Heart right ventricle (tissue), 16 donors: ENCODE data around the gene SESTD1. TPM values are rescaled to one million over a fixed set of nuclear protein-coding genes. Genes with fewer than 3 reads are reported as not detected.
"Not testable (repeated sequence)": the region's sequence is repeated elsewhere in the genome, so short reads cannot be mapped to it uniquely, and the experiment has no call there.

Experiments used
- ATAC-seq, 8 donors: fragments of 200-7000 bp; cut with Tn5 transposase; one replicate each; pipeline ENCODE4 v1.9.1; 2020; ENCODE audit warnings: mild to moderate bottlenecking in 8 of 8, moderate library complexity in 8 of 8, moderate number of reproducible peaks in 1 of 8
- DNase-seq, 2 donors: peaks; one replicate each; pipeline ENCODE4 v3.0.0-alpha.2; 2020
- H3K27ac ChIP-seq, 10 donors: fragments of 200-600 bp; sonication (generic) in 2 of 10; one replicate each; pipeline versions ENCODE4 v1.5.0 to v1.8.0; 2020 to 2022; ENCODE audit warnings: mild to moderate bottlenecking in 3 of 10
- H3K27me3 ChIP-seq, 7 donors: fragments of 200-600 bp; one replicate each; pipeline ENCODE4 v1.8.0; 2021 to 2022; ENCODE audit warnings: mild to moderate bottlenecking in 2 of 7
- H3K36me3 ChIP-seq, 9 donors: fragments of 200-600 bp; sonication (generic) in 1 of 9; one replicate each; pipeline versions ENCODE4 v1.5.0 to v1.8.0; 2020 to 2022; ENCODE audit warnings: mild to moderate bottlenecking in 2 of 9
- H3K4me1 ChIP-seq, 9 donors: fragments of 200-600 bp; sonication (generic) in 1 of 9; one replicate each; pipeline versions ENCODE4 v1.5.0 to v1.8.0; 2020 to 2022; ENCODE audit warnings: mild to moderate bottlenecking in 4 of 9
- H3K4me3 ChIP-seq, 10 donors: fragments of 200-600 bp; sonication (generic) in 2 of 10; one replicate each; pipeline versions ENCODE4 v1.5.0 to v1.8.0; 2020 to 2022; ENCODE audit warnings: mild to moderate bottlenecking in 7 of 10, moderate library complexity in 2 of 10
- H3K9me3 ChIP-seq, 11 donors: fragments of 200-600 bp in 10 of 11; sonication (generic) in 2 of 11; one replicate each; pipeline versions ENCODE4 v1.5.0 to v1.8.0; 2013 to 2022; ENCODE audit warnings: mild to moderate bottlenecking in 2 of 11, control low read depth in 1 of 11, moderate library complexity in 1 of 11
- WGBS, 2 donors: extraction: QIAGEN DNeasy Blood & Tissue Kit; methylation state at CpG; one replicate each; pipeline ENCODE4 v1.1.7; 2013; ENCODE audit warnings: inconsistent platforms in 1 of 2; 5-methylcytosine and 5-hydroxymethylcytosine counted together
- intact Hi-C, 10 donors: fragments of 100-400 bp; cut with DNase I; formaldehyde crosslinking; loops; one replicate each; pipeline versions ENCODE4 v1.11.1 to v1.14.2; 2022
- polyA plus RNA-seq, 2 donors: library from polyadenylated mRNA; stranded (reverse); fragments of 200-250 nt; gene quantifications; one replicate each; pipeline ENCODE4 v1.2.3, GENCODE V29; 2013
- total RNA-seq, 10 donors: library from RNA; stranded (reverse); fragmentation: NEBNext Ultra II Directional in 3 of 10; extraction: Animal tissue kit (Norgen Biotek cat#: 25700) in 3 of 10; gene quantifications; one replicate each; pipeline versions ENCODE4 v1.2.1 to v1.2.4, GENCODE V29; 2021 to 2023
- TF ChIP-seq, protein P1 (sequence below), 9 donors: fragments of 200-600 bp; sonication (generic) in 2 of 9; IDR thresholded peaks; one replicate each; pipeline versions ENCODE4 v1.5.0 to v1.8.0; 2021 to 2022; ENCODE audit warnings: antibody characterized with exemption in 9 of 9, mild to moderate bottlenecking in 5 of 9, moderate library complexity in 1 of 9
- donor health status: Arrhythmogenic right ventricular cardiomyopathy.
- donor health status: ischemic (EF 13 %, LVEDD 7.1; RV severe dilation, severe dysfunction).
- donor health status: healthy with polysubstance abuse.
- donor health status: DM: no; HTN: yes; CAD: no.
- donor health status: DM: no; HTN: no; CAD: no.
- donor health status: ischemic (EF 25% LVEDD 6.9; RV normal size, moderate dysfunction).
- donor health status: ischemic (EF 25% LVEDD 5.7; RV mildly dilated, moderate dysfunction).
- donor health status: healthy.
- donor health status: DM: yes; HTN: yes; CAD: no.
- donor health status: Ischemic cardiomyopathy.
- donor health status: ischemic (EF 35%, LVEDD 5.7; RV mildly dilated, moderate dysfunction).
- donor health status: nonischemic (EF 11% LVEDD 7.7; RV severe dilation, severe dysfunction).
- donor health status: DM: yes; HTN: yes; CAD: no.
- donor health status: PGD.
- donor health status: ischemic (EF 29% LVEDD 5.4; RV normal size, mild dysfunction).
- donor health status: nonischemic (EF 23%, LVEDD 6.1; RV moderate dilation, normal function).

Gene SESTD1
- total and polyA plus RNA-seq, 12 donors: 6.0 to 41.7 (median 33.5) TPM

DNA sequence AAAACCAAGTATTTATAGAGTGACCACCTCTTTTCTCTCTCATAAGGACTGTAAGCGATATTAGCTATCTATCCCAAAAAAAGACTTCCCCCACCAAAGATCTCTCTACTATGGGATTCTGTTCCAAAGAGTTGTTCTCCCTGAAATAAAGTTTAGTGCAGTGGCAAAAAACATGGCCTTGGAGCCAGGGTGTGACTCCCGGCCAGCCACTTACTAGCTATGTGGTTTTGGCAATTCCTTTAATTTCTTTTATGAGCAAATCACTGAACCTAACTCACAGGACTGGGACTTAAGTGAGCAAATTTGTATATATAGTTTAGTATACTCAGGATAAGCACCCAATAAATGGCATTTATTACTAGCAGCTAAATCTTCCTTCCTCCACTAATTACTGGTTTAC lies 42.6 kb downstream of the SESTD1 start:
- Histone ChIP-seq H3K27me3 (no peaks in the 10 kb centered on the region), H3K36me3 (no peaks in the 10 kb centered on the region), H3K4me3 (no peak overlapping the region), H3K9me3 (peaks cover 0 to 6% (median 0%) of the 10 kb centered on the region in 11 donors), H3K4me1 (peaks cover 0 to 64% (median 26%) of the 10 kb centered on the region in 9 donors), H3K27ac (no peak overlapping the region)
- 90 to 95% methylated on average over 2 of the region's 2 CpGs for WGBS, 2 donors
- DNase-seq (no peak), ATAC-seq (no peak)
- TF ChIP-seq, protein P1, sequence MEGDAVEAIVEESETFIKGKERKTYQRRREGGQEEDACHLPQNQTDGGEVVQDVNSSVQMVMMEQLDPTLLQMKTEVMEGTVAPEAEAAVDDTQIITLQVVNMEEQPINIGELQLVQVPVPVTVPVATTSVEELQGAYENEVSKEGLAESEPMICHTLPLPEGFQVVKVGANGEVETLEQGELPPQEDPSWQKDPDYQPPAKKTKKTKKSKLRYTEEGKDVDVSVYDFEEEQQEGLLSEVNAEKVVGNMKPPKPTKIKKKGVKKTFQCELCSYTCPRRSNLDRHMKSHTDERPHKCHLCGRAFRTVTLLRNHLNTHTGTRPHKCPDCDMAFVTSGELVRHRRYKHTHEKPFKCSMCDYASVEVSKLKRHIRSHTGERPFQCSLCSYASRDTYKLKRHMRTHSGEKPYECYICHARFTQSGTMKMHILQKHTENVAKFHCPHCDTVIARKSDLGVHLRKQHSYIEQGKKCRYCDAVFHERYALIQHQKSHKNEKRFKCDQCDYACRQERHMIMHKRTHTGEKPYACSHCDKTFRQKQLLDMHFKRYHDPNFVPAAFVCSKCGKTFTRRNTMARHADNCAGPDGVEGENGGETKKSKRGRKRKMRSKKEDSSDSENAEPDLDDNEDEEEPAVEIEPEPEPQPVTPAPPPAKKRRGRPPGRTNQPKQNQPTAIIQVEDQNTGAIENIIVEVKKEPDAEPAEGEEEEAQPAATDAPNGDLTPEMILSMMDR (IDR thresholded peaks at IDR 0.05): no peak
- intact Hi-C loops: loop anchor here in 8 of 10 donors (5.0 to 10.0 kb wide), 5 partner anchors 120 to 223 kb away; no protein-coding TSS in a partner anchor

DNA sequence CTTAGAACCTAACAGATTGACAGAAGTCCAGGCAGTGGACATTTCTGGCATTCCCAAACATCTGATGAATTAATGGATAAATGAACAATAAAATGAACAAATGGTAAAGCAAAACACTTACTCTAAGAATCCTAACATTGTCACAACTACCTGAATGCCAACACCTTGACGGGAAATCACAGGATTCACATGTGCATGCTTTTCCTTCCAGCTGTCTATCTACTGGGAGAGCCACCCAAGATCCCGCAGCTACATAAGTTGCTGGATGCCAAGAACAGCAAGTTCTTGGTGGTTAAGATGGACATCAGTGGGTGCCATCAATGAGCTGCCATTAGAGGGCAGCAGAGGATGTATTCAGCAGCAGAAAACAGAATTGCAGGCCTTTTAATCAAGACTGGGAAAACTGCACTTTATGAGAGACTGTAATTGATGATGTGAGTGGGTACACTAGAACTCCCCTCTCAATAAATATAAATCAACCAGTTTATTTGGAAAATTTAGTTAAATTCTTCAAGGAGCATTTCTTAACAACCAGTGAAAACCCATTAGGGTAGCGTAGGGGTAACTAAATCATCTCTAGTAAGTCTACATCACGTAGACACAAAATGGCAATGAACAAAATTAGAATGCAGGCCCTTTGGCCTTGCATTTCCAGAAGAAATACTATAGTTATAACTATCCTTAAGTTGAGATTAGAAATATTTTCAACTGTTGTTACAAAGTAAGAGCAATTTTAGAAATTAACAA lies 45.6 kb downstream of the SESTD1 start:
- DNase-seq (peak; percentile 33 to 69), ATAC-seq (peak; percentile 65 to 95 (median 88))
- Histone ChIP-seq H3K4me1 (peaks cover 0 to 36% (median 13%) of the 10 kb centered on the region in 9 donors), H3K27me3 (no peaks in the 10 kb centered on the region), H3K36me3 (no peaks in the 10 kb centered on the region), H3K27ac (no peak overlapping the region), H3K9me3 (peaks cover 0 to 20% (median 0%) of the 10 kb centered on the region in 11 donors), H3K4me3 (no peak overlapping the region)
- intact Hi-C loops: loop anchor here in 5 of 10 donors (2.0 to 10.0 kb wide), 4 partner anchors 46 to 222 kb away; partner anchors contain the start of gene SESTD1 (in 1 of the 5)
- 50 to 60% methylated on average over 4 of the region's 4 CpGs for WGBS, 2 donors
- TF ChIP-seq, protein P1 (IDR thresholded peaks at IDR 0.05): peak; percentile 76 to 97 (median 89)

DNA sequence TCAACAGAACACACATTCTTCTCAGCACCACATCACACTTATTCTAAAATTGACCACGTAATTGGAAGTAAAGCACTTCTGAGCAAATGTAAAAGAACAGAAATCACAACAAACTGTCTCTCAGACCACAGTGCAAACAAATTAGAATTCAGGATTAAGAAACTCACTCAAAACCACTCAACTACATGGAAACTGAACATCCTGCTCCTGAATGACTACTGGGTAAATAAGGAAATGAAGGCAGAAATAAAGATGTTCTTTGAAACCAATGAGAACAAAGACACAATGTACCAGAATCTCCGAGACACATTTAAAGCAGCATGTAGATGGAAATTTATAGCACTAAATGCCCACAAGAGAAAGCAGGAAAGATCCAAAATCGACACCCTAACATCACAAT lies 50.0 kb downstream of the SESTD1 start:
- H3K4me1 ChIP-seq: peaks cover 0 to 15% (median 8%) of the 10 kb centered on the region in 9 donors
- WGBS, 2 donors: 93 to 96% methylated on average over 3 of the region's 3 CpGs
- not testable (repeated sequence) for H3K4me3 ChIP-seq, H3K27me3 ChIP-seq, H3K36me3 ChIP-seq, DNase-seq, H3K27ac ChIP-seq, ATAC-seq
- intact Hi-C loops: loop anchor here in 5 of 10 donors (5.0 to 10.0 kb wide), 3 partner anchors 50 to 200 kb away; partner anchors contain the start of gene SESTD1 (in 1 of the 5)
- H3K9me3 ChIP-seq: peaks cover 0 to 54% (median 0%) of the 10 kb centered on the region in 11 donors

DNA sequence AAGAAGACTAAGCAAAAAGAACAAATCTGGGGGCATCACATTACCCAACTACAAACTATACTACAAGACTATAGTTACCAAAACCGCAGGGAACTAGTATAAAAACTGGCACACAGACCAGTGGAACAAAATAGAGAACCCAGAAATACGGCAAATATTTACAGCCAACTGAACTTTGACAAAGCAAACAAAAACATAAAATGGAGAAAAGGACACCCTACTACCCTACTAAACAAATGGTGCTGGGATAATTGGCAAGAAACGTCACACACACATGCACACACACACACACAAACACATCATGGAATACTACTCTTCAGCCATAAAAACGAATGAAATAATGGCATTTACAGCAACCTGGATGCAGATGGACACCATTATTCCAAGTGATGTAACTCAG lies 53.3 kb downstream of the SESTD1 start:
- 88 to 94% methylated on average over 4 of the region's 4 CpGs for WGBS, 2 donors
- TF ChIP-seq, protein P1 (IDR thresholded peaks at IDR 0.05): no peak
- no peaks in the 10 kb centered on the region for H3K4me1 ChIP-seq
- H3K4me3 ChIP-seq: no peak overlapping the region
- no peak for ATAC-seq
- H3K36me3 ChIP-seq: no peaks in the 10 kb centered on the region
- DNase-seq: no peak
- no peak overlapping the region for H3K27ac ChIP-seq
- intact Hi-C loops: loop anchor here in 3 of 10 donors (10.0 kb wide), 2 partner anchors 53 to 203 kb away; partner anchors contain the start of gene SESTD1 (in 1 of the 3)
- no peaks in the 10 kb centered on the region for H3K27me3 ChIP-seq
- H3K9me3 ChIP-seq: peaks cover 0 to 83% (median 0%) of the 10 kb centered on the region in 11 donors

DNA sequence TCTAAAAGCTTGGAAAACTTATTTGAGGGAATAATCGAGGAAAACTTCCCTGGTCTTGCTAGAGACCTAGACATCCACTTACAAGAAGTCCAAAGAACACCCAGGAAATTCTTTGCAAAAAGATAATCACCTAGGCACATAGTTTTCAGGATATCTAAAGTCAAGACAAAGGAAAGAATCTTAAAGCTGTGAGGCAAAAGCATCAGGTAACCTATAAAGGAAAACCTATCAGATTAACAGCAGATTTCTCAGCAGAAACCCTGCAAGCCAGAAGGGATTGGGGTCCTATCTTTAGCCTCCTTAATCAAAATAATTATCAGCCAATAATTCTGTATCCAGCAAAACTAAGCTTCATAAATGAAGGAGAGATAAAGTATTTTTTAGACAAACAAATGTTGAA lies 56.4 kb downstream of the SESTD1 start:
- H3K4me1 ChIP-seq, H3K27me3 ChIP-seq, H3K27ac ChIP-seq, H3K36me3 ChIP-seq, H3K4me3 ChIP-seq, DNase-seq, intact Hi-C loops, ATAC-seq: not testable (repeated sequence)
- peaks cover 0 to 68% (median 0%) of the 10 kb centered on the region in 11 donors for H3K9me3 ChIP-seq
- 100% methylated on average over 1 of the region's 1 CpG for WGBS, 2 donors
